H1 (cell line): ENCODE measurements around the gene CNKSR2. TPM values are rescaled to one million over a fixed set of nuclear protein-coding genes. Genes with fewer than 3 reads are reported as not detected.

ENCODE experiments used
- EGR1 ChIP-seq: IDR thresholded peaks from 2 replicates; pipeline ENCODE4 v1.6.1; 2011; ENCODE audit warnings: low read depth, low read length, borderline replicate concordance
- POLR2A ChIP-seq, 2 experiments: IDR thresholded peaks; 1 replicate in 1 of 2; 2 replicates in 1 of 2; pipeline ENCODE4 v1.6.1; 2011; ENCODE audit warnings: low read depth in 2 of 2, low read length in 2 of 2, mild to moderate bottlenecking in 2 of 2; ENCODE audit errors: control extremely low read depth in 1 of 2
- polyA plus RNA-seq, 7 experiments: library from polyadenylated mRNA; depleted of rRNA in 3 of 7; stranded (reverse) in 5 of 7; unstranded in 2 of 7; fragments of >200 nt in 5 of 7; fragments of 200-250 nt in 2 of 7; gene quantifications; 1 replicate in 5 of 7; 2 replicates in 1 of 7; 4 replicates in 1 of 7; pipeline versions ENCODE4 v1.2.1 to v1.2.3, GENCODE V29; 2011 to 2013; ENCODE audit warnings: missing spikeins in 2 of 7, mixed read lengths in 2 of 7
- total RNA-seq: library from RNA; stranded (reverse); fragmentation: NEBNext Ultra II Directional; extraction: Animal tissue kit (Norgen Biotek cat#: 25700); gene quantifications from 2 replicates; pipeline ENCODE4 v1.2.1, GENCODE V29; 2021

Gene CNKSR2
- total and polyA plus RNA-seq, 2 of the 8 experiments (the other 6 are each of a cell fraction or from before 2014, with no cell fraction given), result 5.5 to 16.3 TPM

- TF ChIP-seq EGR1 (no peak), POLR2A (IDR thresholded peaks at IDR 0.05; ENCODE audit: control extremely low read depth in 1 of 2, low read depth in 2 of 2, low read length in 2 of 2) (no peak)
These were observed 216.0 kb downstream of the CNKSR2 start (continued) for GRCh38 chrX:21590012-21590776.
